ENCODE results near the gene GALNT14.

Gene GALNT14

DNA sequence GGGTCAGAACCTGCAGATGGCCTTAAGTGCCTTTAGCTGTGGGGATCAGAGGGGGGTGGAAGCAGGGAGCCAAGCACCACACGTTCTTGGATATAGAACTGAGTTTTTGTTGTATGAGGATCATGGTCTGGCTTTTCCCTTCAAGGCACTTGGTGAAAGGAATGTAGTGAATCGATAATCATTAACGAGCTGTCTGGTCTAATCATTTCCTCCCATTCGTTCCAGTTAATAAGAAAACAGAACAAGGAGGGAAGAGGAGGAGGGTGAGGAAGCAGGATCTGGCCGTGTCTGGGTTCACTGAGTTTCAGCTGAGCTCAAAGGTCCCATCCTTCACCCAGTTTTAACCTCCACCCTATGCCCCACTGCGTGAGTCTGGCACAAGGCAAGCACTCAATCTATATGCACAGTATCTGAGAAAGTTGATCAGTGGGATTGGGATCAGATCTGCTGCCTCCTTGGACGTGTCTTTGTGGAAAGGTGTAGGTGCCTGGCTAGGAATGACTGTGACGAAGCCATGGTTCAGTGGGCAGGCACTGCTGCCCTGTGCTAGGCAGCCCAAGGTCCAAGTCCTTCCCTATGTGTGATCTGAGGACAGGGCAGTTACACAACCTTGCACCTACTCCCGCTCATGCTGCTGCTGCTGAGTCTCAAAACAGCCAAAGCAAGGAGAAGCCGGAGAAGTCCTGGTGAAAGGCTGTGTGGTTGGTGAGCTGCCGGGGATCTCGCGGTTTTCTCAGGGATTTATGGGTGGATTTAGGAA lies 54.8 kb downstream of the GALNT14 start:
- no peaks in the 10 kb centered on the region for H3K4me1 Mint-ChIP-seq (ENCODE audit: low read depth)
- H3K27ac Mint-ChIP-seq: no peak overlapping the region
- no peaks in the 10 kb centered on the region for H3K36me3 Mint-ChIP-seq
- no peaks in the 10 kb centered on the region for H3K27me3 Mint-ChIP-seq
- no peak overlapping the region for H3K4me3 Mint-ChIP-seq
- no peaks in the 10 kb centered on the region for H3K9me3 Mint-ChIP-seq (ENCODE audit: low read depth)

DNA sequence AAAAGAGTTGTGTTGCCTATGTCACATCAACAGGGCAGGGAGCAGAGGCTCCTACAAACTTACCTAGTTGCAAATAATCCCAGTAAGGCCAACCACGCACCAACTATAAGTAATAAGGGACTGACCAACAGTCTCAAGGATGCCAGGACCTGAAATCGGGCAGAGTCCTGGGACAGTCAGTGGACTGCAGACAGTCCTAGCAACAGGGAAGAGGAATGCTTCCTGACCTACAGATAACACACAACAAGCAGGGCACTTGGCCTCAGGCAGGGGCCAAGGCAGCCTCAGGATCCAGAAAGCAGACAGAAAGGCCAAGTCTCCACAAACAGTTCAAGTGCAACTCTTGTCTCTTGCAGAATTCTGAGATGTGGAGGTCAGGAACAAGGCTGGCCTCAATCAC lies 56.2 kb downstream of the GALNT14 start:
- Mint-ChIP-seq H3K9me3 (ENCODE audit: low read depth) (no peaks in the 10 kb centered on the region), H3K4me3 (no peak overlapping the region), H3K36me3 (no peaks in the 10 kb centered on the region), H3K27ac (no peak overlapping the region), H3K27me3 (no peaks in the 10 kb centered on the region), H3K4me1 (ENCODE audit: low read depth) (no peaks in the 10 kb centered on the region)

DNA sequence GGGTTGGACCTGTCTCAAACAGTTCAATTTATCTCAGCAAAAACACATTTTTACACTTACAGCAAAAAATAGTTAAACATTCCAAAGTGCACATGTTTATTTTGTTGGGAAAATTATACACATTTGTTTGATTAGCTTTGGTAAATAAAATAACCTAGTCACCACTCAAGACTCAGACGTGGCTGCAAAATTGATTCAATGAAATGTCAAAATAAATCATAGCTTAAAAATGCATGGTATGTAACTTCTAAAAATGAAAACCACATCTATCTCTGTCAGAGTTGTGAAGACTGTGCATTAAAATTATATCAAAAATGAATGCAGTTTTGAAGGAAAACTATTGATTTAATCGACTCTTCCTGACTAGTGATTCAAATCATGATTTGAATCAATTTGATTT lies 56.7 kb downstream of the GALNT14 start:
- Mint-ChIP-seq H3K36me3 (no peaks in the 10 kb centered on the region), H3K27ac (no peak overlapping the region), H3K9me3 (ENCODE audit: low read depth) (no peaks in the 10 kb centered on the region), H3K4me1 (ENCODE audit: low read depth) (no peaks in the 10 kb centered on the region), H3K4me3 (no peak overlapping the region), H3K27me3 (no peaks in the 10 kb centered on the region)

DNA sequence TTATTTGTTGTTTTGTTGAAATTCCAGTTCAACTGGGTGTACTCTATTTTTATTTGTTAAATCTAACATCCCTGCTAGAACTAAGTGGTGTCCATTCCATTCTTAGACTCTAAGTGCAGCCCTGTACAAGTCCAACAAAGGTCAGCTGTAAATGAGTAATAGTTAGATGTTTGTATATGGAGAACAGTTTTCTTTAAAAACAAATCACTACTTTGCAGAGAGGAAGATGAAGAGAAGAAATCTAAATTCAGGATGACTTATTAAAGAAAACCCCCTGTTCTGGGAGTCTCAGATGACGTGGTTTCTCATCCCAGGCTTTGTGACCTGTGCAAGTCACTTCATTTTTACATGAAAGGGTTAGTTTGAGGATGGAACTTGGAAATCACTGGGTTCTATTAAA lies 57.9 kb downstream of the GALNT14 start:
- Mint-ChIP-seq H3K9me3 (ENCODE audit: low read depth) (no peaks in the 10 kb centered on the region), H3K4me3 (no peak overlapping the region), H3K27ac (no peak overlapping the region), H3K36me3 (no peaks in the 10 kb centered on the region), H3K27me3 (no peaks in the 10 kb centered on the region), H3K4me1 (ENCODE audit: low read depth) (no peaks in the 10 kb centered on the region)

DNA sequence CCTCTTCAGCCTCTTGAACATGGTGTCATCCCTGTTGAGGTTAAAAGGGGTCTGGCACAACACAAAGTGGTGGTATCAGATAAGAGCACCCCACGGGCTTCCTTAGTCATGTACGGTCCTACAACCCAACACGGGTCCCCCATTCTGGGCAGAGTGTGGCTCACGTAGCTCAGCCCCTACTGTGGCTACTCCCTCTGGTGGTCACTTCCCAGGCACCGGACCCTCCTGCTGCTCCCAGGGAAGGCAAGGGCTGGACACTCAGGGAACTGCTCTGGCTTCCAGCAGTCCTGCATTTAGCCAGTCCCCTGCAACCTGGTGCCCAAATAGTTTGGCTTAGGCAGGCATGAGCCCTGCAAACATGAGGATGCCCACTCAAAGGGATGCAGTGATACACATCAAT lies 58.6 kb downstream of the GALNT14 start:
- no peak overlapping the region for H3K27ac Mint-ChIP-seq
- H3K4me1 Mint-ChIP-seq (ENCODE audit: low read depth): no peaks in the 10 kb centered on the region
- H3K27me3 Mint-ChIP-seq: no peaks in the 10 kb centered on the region
- no peaks in the 10 kb centered on the region for H3K9me3 Mint-ChIP-seq (ENCODE audit: low read depth)
- H3K36me3 Mint-ChIP-seq: no peaks in the 10 kb centered on the region
- no peak overlapping the region for H3K4me3 Mint-ChIP-seq

DNA sequence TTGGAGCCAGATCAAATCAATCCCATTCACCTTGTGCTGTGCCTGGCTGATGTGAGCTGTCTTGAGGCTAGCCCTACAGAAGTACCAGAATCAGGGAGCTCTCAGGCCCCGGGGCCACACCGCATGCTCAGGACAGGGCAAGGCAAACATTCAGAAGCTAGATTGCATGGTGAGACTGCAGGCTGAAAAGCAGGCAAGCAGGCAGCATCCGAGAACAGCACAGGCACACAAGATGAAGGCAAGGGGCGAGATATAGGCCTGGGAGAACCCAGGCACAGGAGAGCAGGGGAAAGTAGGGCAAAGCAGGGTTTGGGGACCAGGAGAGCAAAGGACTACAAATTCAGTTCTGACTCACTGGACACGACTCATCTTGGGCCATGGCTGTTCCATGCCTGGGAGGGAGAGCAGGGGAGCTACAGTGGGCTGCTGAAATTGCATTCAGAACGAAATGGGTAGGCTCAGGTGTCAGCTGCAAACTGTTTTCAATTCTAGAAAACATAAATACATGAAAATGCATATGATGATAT lies 59.6 kb downstream of the GALNT14 start:
- H3K9me3 Mint-ChIP-seq (ENCODE audit: low read depth): no peaks in the 10 kb centered on the region
- H3K36me3 Mint-ChIP-seq: no peaks in the 10 kb centered on the region
- H3K4me1 Mint-ChIP-seq (ENCODE audit: low read depth): no peaks in the 10 kb centered on the region
- no peaks in the 10 kb centered on the region for H3K27me3 Mint-ChIP-seq
- H3K4me3 Mint-ChIP-seq: no peak overlapping the region
- no peak overlapping the region for H3K27ac Mint-ChIP-seq

DNA sequence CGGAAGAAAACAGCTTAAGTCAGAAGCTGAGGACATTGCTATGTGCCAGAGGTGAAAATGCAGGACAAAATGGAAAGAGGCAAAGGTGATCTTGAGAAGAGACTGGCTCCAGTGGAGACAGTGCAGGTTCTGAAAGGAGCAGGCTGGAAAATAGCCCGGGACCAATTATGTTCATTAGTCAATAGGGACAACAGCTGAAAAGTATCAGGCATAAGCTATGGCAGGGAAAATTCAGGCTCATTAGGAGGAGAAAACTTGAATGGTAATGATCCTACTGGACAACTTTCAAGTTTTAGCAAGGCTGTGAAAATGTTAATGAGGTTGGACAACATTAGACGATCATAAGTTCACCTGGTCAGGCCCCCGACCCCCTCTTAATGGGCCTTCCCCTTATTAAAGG lies 60.2 kb downstream of the GALNT14 start:
- H3K4me1 Mint-ChIP-seq (ENCODE audit: low read depth): no peaks in the 10 kb centered on the region
- no peak overlapping the region for H3K27ac Mint-ChIP-seq
- H3K4me3 Mint-ChIP-seq: no peak overlapping the region
- no peaks in the 10 kb centered on the region for H3K36me3 Mint-ChIP-seq
- no peaks in the 10 kb centered on the region for H3K27me3 Mint-ChIP-seq
- no peaks in the 10 kb centered on the region for H3K9me3 Mint-ChIP-seq (ENCODE audit: low read depth)

DNA sequence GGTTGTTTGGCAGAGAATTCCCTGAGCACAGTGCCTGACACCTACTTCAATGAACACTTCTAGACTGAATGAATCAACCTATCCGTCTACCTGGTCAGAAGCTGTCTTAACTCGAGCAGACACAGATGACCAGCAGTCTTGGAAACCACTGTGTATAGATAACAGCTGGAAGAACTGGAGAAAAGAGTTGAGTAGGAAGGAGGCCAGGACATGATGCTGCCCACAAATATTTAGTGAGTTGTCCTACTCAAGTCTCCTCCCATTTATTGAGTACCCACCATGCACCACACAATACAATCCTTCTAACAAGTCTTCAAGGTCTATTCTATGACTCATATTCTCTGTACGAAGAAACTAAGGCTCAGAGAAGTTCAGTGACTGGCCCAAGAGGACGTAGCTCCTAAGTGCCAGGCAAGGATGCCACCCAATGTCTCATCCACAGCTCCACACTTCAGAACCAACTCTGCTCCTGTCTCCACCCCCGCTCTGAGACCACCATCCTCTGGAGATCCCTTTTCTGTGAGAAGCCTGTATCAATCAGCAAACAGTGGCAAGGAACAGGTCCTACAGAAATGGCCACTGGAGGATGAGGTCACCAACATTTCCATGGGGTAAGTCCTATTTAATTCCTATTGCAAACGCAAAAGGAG lies 62.2 kb downstream of the GALNT14 start:
- H3K9me3 Mint-ChIP-seq (ENCODE audit: low read depth): no peaks in the 10 kb centered on the region
- no peak overlapping the region for H3K27ac Mint-ChIP-seq
- H3K27me3 Mint-ChIP-seq: no peaks in the 10 kb centered on the region
- no peaks in the 10 kb centered on the region for H3K36me3 Mint-ChIP-seq
- no peak overlapping the region for H3K4me3 Mint-ChIP-seq
- H3K4me1 Mint-ChIP-seq (ENCODE audit: low read depth): no peaks in the 10 kb centered on the region

DNA sequence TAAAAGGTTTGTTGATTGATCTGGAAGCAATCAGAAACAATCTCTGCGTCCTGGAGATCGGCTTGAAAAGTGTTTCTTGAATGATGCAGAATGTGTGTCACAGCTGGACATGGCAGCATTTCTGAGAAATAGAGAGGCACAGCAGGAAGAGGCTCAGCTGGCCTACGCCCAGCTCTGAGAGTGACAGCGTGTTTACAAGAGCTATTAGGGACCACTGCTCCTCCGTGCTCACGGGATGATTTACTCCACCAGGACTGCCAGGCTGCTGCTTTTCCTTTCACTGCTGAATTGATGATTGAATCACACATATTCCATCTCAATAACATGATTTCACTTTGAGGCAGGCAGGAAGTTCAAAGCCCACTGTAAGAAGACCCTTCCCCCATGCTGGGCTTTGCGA lies 62.8 kb downstream of the GALNT14 start:
- H3K4me1 Mint-ChIP-seq (ENCODE audit: low read depth): no peaks in the 10 kb centered on the region
- H3K36me3 Mint-ChIP-seq: no peaks in the 10 kb centered on the region
- no peak overlapping the region for H3K4me3 Mint-ChIP-seq
- no peaks in the 10 kb centered on the region for H3K9me3 Mint-ChIP-seq (ENCODE audit: low read depth)
- no peak overlapping the region for H3K27ac Mint-ChIP-seq
- H3K27me3 Mint-ChIP-seq: no peaks in the 10 kb centered on the region

DNA sequence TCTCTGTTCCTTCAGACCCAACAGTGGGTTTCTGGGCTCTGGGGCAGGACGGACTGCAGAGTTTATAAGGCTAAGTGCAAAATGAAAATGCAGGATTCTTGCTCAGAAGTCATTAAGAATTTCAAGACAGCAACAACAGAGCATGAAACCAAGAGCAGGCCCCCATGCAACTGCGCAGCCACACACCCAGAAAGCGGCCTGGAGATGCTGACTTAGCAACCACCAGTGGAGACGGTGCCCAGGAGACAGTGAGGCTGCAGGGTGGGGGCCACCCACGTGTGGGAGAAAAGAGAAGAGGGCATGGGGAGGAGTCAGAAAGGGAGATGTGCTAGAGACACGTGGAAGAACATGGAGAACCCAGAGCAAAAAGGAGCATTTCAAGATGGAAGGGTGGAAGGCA lies 66.5 kb downstream of the GALNT14 start:
- Mint-ChIP-seq H3K4me1 (ENCODE audit: low read depth) (no peaks in the 10 kb centered on the region), H3K9me3 (ENCODE audit: low read depth) (no peaks in the 10 kb centered on the region), H3K27ac (no peak overlapping the region)

DNA sequence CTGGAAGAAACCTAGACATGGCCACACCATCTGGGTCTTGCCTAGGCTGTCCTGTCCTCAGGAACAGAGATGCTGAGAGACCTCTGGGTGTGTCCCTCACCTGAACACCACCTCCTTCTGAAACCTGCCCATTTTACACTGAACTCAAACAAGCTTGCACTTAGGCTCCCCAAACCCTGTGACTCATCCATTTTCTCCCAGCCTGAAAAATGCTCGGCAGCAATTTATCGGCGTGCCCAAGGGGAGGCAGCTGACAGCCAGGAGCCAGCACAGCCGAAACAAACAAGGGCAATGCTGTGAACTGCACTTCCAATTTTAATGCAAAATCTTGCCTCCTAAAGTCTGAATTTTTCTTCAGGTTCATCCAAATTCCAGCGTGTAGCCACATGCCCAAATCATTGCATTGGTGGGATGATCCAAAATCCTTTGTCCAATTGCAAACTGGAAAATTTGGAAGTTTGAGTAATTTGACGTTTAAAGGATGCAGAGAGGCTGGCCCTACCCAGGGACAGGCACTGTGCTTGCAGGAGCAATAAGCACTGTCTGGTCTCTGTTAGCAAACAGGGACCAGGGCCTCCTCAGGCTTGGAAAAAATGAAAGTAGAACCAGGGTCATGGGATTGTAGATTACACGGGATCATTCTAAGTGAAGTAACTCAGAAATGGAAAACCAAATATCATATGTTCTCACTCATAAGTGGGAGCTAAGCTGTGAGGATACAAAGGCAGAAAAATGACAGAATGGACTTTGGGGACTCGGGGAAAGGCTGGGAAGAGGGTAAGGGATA lies 67.7 kb downstream of the GALNT14 start:
- Mint-ChIP-seq H3K4me1 (ENCODE audit: low read depth) (no peaks in the 10 kb centered on the region), H3K27ac (no peak overlapping the region), H3K36me3 (no peaks in the 10 kb centered on the region), H3K4me3 (no peak overlapping the region), H3K27me3 (no peaks in the 10 kb centered on the region), H3K9me3 (ENCODE audit: low read depth) (no peaks in the 10 kb centered on the region)

More for the DNA sequence above, 66.5 kb downstream of the GALNT14 start:
- H3K4me3 Mint-ChIP-seq: no peak overlapping the region
- H3K36me3 Mint-ChIP-seq: no peaks in the 10 kb centered on the region
- no peaks in the 10 kb centered on the region for H3K27me3 Mint-ChIP-seq

DNA sequence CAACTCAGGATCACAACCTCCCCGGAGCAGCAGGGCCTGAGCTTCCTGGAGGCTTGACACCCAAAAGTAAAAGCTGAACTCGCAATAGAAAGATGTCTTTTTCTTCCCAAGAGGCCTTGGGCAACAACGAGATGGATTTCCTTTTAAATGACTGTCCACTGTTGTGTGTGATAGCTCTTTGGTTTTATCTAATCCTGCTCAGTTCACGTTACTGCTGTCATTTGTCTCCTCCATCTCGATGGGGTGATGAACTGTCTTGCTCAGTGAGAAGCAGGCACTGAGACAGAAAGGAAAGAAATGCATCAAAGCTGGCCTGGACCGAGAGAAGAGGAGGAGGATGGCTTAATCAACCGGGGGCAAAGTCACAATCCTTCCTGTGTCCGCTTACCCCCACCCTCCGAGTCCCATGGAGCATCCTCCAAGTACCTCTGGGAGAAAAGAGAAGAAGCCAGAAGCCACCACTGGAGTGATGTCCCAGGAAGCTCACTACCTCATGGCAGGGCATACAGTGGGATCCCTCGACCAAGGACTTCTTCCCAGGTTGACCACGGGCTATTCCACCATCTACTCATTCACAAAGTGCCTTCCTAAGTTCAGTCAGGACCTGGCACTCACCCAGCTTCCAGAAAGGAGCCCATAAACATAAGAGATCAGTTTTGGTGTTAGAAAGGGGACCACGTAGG lies 68.5 kb downstream of the GALNT14 start:
- H3K4me3 Mint-ChIP-seq: no peak overlapping the region
- H3K27me3 Mint-ChIP-seq: no peaks in the 10 kb centered on the region
- no peaks in the 10 kb centered on the region for H3K36me3 Mint-ChIP-seq
- H3K27ac Mint-ChIP-seq: no peak overlapping the region
- H3K9me3 Mint-ChIP-seq (ENCODE audit: low read depth): no peaks in the 10 kb centered on the region
- no peaks in the 10 kb centered on the region for H3K4me1 Mint-ChIP-seq (ENCODE audit: low read depth)

DNA sequence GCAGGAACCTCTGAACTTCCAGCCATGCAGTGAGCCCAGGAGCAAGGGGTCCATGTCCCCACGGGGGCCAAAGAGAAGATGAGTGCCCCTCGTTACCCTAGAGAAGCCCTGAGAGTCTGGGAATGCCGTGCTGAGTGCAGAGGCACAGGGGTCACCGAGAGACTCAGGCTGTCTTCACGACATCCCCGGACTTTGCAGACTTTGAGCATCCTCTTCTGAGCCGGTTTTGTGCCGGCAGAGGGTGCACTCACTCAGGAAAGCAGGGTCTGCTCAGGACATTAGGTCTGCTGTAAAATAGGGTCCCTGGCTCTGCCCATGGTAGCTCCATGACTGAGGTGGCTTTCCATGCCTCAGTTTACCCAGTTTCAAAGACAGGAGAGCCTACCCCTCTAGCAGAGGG lies 71.0 kb downstream of the GALNT14 start:
- Mint-ChIP-seq H3K36me3 (no peaks in the 10 kb centered on the region), H3K9me3 (ENCODE audit: low read depth) (no peaks in the 10 kb centered on the region), H3K27me3 (no peaks in the 10 kb centered on the region), H3K4me3 (no peak overlapping the region), H3K4me1 (ENCODE audit: low read depth) (no peaks in the 10 kb centered on the region), H3K27ac (no peak overlapping the region)

DNA sequence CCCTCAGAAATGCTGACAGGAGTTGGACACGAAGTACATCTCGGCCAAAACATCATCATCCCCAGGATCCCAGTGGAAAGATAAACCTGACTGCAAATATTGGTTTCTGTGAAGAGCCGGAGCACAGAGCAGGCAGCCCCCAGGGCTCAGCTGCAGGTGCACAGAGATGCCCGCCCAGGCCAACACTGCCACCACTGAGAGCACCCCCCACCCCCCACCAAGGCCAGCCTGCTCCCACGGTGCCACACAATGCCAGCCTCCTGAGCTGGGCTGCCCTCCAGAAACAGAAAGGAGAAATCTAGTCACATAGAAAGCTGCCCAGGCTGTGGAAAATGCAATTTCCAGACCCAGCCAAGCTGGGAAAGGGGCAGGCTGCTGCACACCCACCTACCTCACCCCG lies 71.7 kb downstream of the GALNT14 start:
- Mint-ChIP-seq H3K36me3 (no peaks in the 10 kb centered on the region), H3K4me1 (ENCODE audit: low read depth) (no peaks in the 10 kb centered on the region), H3K4me3 (no peak overlapping the region), H3K27me3 (no peaks in the 10 kb centered on the region), H3K9me3 (ENCODE audit: low read depth) (no peaks in the 10 kb centered on the region), H3K27ac (no peak overlapping the region)

DNA sequence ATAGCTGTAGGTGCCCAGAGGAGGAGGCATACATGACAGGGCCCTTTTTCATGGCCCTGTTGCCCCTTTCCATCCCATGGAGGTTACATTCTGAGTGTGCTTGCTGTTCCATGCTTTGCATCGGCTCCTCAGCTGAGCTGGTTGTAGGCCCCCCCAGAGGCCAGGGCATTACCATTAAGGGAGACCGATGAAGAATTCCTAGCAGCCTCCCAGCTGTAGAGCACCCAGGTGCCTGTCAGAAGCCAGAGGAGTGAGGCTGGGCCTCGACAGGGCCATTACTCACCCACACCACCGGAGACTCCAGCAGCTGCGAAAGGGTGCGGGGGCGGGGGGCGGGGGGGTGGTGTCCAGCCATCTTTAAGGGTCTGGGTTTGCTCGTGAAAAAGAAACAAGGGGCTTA lies 72.2 kb downstream of the GALNT14 start:
- no peaks in the 10 kb centered on the region for H3K9me3 Mint-ChIP-seq (ENCODE audit: low read depth)
- H3K4me3 Mint-ChIP-seq: no peak overlapping the region
- H3K27me3 Mint-ChIP-seq: no peaks in the 10 kb centered on the region
- H3K4me1 Mint-ChIP-seq (ENCODE audit: low read depth): no peaks in the 10 kb centered on the region
- no peak overlapping the region for H3K27ac Mint-ChIP-seq
- no peaks in the 10 kb centered on the region for H3K36me3 Mint-ChIP-seq
